ENCODE data around the gene CDH23.

The CDH23 gene

DNA sequence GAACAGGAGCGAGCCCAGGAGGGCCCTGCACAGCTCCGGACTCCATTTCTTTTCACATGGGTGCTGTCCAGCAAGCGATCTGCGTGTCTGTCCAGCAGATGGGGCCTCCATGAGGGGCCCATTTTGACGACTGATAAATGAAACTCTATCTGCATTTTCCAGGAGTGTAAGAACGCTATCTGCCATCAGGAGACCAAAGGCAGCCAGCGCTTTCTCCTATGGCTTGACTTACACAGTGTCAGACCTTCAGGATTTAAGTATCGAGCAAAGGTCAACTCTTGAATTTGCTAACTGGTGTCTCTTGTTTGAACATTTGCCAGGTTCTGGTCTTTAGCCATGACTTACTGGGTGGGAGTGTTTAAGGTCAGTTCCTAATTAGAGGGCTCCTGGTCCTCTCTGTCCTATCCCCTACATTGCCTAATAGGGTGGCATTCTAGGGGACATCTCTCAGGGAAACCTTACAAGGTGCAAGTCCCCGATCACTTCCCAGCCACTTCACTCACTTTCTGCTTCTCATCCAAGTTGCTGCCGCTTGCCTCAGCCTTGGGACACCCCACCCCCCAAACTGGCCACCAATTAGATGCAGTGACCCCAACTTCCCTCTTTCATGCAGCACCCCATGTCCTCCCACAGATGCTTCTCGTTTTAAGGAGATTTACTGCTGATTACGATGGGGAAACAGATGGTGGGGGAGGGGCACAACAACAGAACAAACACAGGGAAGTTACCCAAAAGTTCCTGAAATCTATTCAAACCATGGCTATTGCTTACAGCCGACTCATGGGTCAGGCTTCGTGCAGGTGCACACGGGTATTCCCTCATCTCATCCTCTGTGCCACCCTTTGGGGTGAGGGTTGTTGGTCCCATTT, 356.6 kb downstream of the CDH23 start:
- Histone ChIP-seq H3K9ac (ENCODE audit: low read depth, low read length) (no peak overlapping the region), H3K27me3 (ENCODE audit: control insufficient read depth, insufficient read depth, low read length) (no peaks in the 10 kb centered on the region), H3K36me3 (ENCODE audit: control insufficient read depth, insufficient read depth, low read length) (no peaks in the 10 kb centered on the region), H3K4me3 (ENCODE audit: low read depth, low read length) (no peak overlapping the region), H3K4me1 (ENCODE audit: control insufficient read depth, insufficient read depth, low read length) (peaks cover 16% of the 10 kb centered on the region; the same call in 1 of the 2 replicates), H3K27ac (ENCODE audit: low read depth, low read length) (no peak overlapping the region), H3K9me3 (ENCODE audit: control insufficient read depth, insufficient read depth, low read length) (no peaks in the 10 kb centered on the region)

DNA sequence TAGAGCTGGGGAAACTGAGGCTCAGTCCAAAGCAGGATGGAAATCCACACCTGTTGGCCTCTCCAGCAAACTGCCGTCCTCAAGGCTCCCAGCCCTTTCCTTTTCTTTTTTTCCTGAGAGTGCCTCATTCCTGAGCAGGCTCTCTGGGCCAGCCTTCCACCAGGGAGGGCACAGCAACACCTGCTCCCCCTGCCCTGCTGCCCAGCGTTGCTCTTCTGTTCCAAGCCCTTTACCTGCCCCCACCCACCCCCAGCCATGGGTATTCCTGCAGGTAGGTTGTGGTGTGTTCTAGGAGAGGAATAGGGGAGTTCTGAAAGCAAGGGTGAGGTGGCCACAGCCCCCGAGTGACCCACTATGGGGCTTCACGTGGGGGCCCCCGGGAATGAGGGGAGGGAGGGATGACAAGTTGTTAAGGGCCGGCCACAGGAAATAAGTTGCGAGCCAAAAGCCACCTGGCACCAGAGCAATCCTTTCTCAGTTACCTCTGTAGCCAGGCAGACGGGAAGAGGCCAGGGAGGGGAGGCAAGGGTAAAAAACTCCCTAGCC, 357.3 kb downstream of the CDH23 start:
- Histone ChIP-seq H3K36me3 (ENCODE audit: control insufficient read depth, insufficient read depth, low read length) (no peaks in the 10 kb centered on the region), H3K9me3 (ENCODE audit: control insufficient read depth, insufficient read depth, low read length) (no peaks in the 10 kb centered on the region), H3K27me3 (ENCODE audit: control insufficient read depth, insufficient read depth, low read length) (no peaks in the 10 kb centered on the region), H3K27ac (ENCODE audit: low read depth, low read length) (no peak overlapping the region), H3K4me3 (ENCODE audit: low read depth, low read length) (no peak overlapping the region), H3K9ac (ENCODE audit: low read depth, low read length) (no peak overlapping the region), H3K4me1 (ENCODE audit: control insufficient read depth, insufficient read depth, low read length) (peaks cover 11% of the 10 kb centered on the region; the same call in 1 of the 2 replicates)

DNA sequence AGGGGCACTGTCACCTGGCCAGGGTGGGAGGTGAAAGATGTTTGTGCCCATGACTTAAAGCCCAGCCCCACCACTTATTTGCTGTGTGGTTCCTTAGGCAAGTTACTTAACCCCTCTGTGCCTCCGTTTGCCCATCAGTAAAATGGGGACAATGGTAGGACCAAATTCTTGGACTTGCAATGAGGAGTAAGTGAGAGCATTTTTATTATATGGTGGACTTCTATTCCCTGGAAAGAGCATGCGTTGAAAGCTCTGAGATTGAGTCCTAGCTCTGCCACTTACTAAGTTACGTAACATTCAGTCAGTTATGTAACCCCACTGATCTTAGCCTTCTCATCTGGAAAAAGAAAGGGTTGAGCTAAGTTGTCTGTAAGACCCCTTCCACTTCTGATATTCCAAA, 357.8 kb downstream of the CDH23 start:
- Histone ChIP-seq H3K27ac (ENCODE audit: low read depth, low read length) (no peak overlapping the region), H3K9me3 (ENCODE audit: control insufficient read depth, insufficient read depth, low read length) (no peaks in the 10 kb centered on the region), H3K27me3 (ENCODE audit: control insufficient read depth, insufficient read depth, low read length) (no peaks in the 10 kb centered on the region), H3K4me1 (ENCODE audit: control insufficient read depth, insufficient read depth, low read length) (peaks cover 11% of the 10 kb centered on the region; the same call in 1 of the 2 replicates), H3K4me3 (ENCODE audit: low read depth, low read length) (no peak overlapping the region), H3K36me3 (ENCODE audit: control insufficient read depth, insufficient read depth, low read length) (no peaks in the 10 kb centered on the region), H3K9ac (ENCODE audit: low read depth, low read length) (no peak overlapping the region)

DNA sequence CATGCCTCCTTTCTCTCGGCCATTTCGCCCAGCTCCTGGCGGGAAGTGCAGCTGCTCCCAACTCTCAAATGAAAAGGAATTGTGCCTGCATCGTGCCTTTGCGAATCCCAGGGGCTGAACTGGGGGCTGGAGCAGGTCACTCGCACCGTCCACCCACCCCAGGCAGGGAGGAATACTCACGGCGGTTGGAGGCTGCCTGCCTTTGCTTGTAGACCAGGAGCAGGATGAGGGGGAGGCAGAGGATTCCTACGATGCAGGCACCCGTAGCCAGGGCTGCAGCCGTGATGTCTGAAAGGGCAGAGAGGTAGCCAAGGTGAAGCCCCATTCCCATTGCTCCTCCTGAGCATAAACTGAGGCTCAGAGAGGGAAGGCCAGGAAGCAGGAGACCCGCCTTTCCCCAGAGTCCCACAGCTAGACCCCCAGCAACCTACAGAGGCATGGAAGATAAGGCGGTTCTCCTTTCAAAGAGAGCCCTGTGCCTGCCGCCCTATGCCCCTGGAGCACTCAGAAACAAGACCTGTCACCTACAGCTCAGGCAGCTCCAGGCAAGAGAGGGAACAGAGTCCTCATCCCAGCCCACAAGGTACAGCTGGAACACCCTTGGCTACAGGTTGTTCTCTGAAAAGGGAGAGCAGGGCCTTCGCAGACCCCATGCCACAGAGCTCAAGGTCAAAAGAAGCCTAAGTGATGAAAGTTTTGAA, 358.6 kb downstream of the CDH23 start:
- Histone ChIP-seq H3K36me3 (ENCODE audit: control insufficient read depth, insufficient read depth, low read length) (no peaks in the 10 kb centered on the region), H3K4me3 (ENCODE audit: low read depth, low read length) (no peak overlapping the region), H3K27ac (ENCODE audit: low read depth, low read length) (no peak overlapping the region), H3K27me3 (ENCODE audit: control insufficient read depth, insufficient read depth, low read length) (no peaks in the 10 kb centered on the region), H3K9ac (ENCODE audit: low read depth, low read length) (no peak overlapping the region), H3K4me1 (ENCODE audit: control insufficient read depth, insufficient read depth, low read length) (peaks cover 11% of the 10 kb centered on the region; the same call in 1 of the 2 replicates), H3K9me3 (ENCODE audit: control insufficient read depth, insufficient read depth, low read length) (no peaks in the 10 kb centered on the region)

DNA sequence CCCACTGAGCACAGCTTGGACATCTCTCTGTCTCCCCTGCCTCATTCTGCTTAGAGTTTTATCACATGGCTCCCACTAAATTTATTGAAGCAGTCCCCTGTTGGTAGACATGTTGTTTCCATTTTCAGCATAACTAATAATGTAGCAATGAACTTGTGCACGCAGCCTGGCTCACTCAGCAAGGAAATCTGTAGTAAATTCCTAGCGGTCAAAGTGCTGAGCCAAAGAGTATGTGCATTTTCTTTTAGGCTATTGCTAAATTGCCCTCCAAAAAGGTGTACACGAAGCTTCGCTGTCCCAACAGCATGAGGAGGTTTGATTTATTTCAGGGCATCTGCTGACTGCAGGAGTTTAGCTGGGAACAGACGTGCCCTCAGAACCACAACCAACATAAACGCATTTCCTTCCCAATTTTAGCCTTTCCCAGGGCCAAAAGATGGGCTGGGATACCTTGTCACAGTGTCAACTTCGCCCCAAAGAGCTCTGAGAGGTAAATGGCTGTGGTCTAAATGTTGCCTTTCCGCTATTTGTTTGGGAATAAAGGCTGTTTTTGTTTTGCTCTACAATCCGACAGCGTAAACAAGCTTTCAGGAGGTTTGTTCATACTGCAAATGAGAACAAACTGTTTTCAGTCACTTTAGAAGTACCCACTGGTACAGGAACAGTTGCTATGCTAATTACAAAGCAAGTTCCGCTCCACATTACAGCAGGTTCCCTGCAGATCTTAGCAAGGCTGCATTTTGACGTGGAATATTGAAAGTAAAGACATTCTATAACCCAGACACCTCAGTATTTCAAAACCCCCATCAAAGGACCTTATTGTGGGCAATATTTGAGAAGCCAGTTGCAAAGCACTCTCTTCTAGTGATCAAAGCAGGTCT, 359.8 kb downstream of the CDH23 start:
- peaks cover 11% of the 10 kb centered on the region; the same call in 1 of the 2 replicates for H3K4me1 ChIP-seq (ENCODE audit: control insufficient read depth, insufficient read depth, low read length)
- H3K27me3 ChIP-seq (ENCODE audit: control insufficient read depth, insufficient read depth, low read length) = no peaks in the 10 kb centered on the region
- H3K9ac ChIP-seq (ENCODE audit: low read depth, low read length) = no peak overlapping the region
- H3K36me3 ChIP-seq (ENCODE audit: control insufficient read depth, insufficient read depth, low read length) = no peaks in the 10 kb centered on the region
- H3K27ac ChIP-seq (ENCODE audit: low read depth, low read length) = no peak overlapping the region
- H3K4me3 ChIP-seq (ENCODE audit: low read depth, low read length) = no peak overlapping the region
- no peaks in the 10 kb centered on the region for H3K9me3 ChIP-seq (ENCODE audit: control insufficient read depth, insufficient read depth, low read length)

DNA sequence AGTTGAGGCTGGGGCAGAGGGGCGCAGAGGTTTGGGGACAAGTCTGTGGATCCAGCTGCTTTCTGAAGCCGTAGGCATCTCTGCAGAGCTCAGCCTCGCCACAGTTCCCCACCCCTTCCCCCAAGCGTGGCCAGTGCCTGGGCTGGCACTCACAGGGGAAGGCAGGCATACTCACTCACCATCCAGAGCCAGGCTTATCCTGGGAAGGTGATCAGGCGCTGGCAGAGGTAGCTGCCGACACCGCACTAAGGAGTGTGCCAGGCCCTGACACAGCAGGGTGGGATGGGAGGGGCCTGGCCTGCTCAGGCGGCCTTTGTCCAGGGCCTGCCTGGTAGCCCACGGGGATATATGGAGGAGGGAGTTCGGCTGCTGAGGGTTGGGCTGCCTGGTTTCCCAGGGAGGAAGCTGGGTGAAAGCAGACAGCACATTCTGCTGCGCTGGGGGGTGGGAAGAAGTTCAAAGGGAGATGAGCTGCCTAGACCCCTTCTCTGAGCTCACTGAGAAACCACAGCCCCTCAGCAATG, 360.7 kb downstream of the CDH23 start:
- H3K27me3 ChIP-seq (ENCODE audit: control insufficient read depth, insufficient read depth, low read length) = no peaks in the 10 kb centered on the region
- H3K36me3 ChIP-seq (ENCODE audit: control insufficient read depth, insufficient read depth, low read length) = no peaks in the 10 kb centered on the region
- H3K9me3 ChIP-seq (ENCODE audit: control insufficient read depth, insufficient read depth, low read length) = no peaks in the 10 kb centered on the region

DNA sequence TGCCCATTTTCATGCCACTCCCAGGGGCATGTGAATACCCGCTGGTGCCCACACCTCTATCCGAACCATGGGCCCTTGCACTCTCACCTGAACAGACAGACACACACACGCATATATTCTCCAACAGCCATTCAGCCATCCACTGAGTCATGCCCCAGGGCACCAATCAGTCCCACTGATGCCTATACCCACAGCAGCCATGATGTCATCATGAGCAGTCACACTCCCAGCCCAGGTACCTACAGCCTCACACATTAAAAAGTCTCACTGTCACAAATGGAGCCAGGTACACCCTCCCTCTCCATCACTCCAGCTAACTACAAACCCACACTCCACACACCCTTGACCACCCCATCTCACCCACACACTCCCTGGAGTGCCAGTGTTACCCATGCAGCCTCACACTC, 364.4 kb downstream of the CDH23 start:
- Histone ChIP-seq H3K4me3 (ENCODE audit: low read depth, low read length) (no peak overlapping the region), H3K9me3 (ENCODE audit: control insufficient read depth, insufficient read depth, low read length) (no peaks in the 10 kb centered on the region), H3K36me3 (ENCODE audit: control insufficient read depth, insufficient read depth, low read length) (no peaks in the 10 kb centered on the region), H3K27me3 (ENCODE audit: control insufficient read depth, insufficient read depth, low read length) (no peaks in the 10 kb centered on the region), H3K9ac (ENCODE audit: low read depth, low read length) (no peak overlapping the region), H3K4me1 (ENCODE audit: control insufficient read depth, insufficient read depth, low read length) (0 out of 2 replicates have a peak, but pooled peaks cover 11% of the 10 kb centered on the region), H3K27ac (ENCODE audit: low read depth, low read length) (no peak overlapping the region)

More for the DNA sequence above, 360.7 kb downstream of the CDH23 start:
- Histone ChIP-seq H3K4me3 (ENCODE audit: low read depth, low read length) (no peak overlapping the region), H3K4me1 (ENCODE audit: control insufficient read depth, insufficient read depth, low read length) (peaks cover 11% of the 10 kb centered on the region; the same call in 1 of the 2 replicates), H3K9ac (ENCODE audit: low read depth, low read length) (no peak overlapping the region), H3K27ac (ENCODE audit: low read depth, low read length) (no peak overlapping the region)

DNA sequence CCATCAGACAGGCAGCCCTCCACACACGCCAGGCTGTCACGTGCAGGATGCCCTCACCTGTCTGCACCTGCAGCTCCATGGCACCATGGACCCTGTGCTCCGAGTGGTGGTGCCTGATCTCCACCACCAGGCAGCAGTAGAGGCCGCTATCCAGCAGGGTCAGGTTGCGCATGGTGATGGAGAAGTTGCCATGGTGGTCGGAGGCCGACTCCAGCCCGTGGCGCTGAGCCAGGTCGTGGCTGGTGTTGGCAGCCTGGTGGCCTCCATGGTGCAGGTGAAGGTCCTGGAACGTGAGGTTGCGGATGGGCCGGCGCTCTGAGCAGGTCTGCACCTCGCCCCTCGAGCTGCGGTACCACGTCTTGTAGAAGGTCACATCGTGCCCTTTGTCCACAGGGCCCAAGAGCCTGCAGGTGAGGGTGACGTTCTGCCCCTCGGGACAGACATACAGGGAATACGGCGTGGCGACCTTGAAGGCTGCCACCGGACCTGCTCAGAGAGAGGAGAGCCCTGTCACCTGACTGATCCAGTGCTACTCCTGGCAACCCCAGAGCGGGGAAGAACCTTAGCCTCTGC, 364.9 kb downstream of the CDH23 start:
- Histone ChIP-seq H3K4me3 (ENCODE audit: low read depth, low read length) (no peak overlapping the region), H3K27ac (ENCODE audit: low read depth, low read length) (no peak overlapping the region), H3K9ac (ENCODE audit: low read depth, low read length) (no peak overlapping the region), H3K4me1 (ENCODE audit: control insufficient read depth, insufficient read depth, low read length) (0 out of 2 replicates have a peak, but pooled peaks cover 8% of the 10 kb centered on the region), H3K27me3 (ENCODE audit: control insufficient read depth, insufficient read depth, low read length) (no peaks in the 10 kb centered on the region), H3K36me3 (ENCODE audit: control insufficient read depth, insufficient read depth, low read length) (no peaks in the 10 kb centered on the region), H3K9me3 (ENCODE audit: control insufficient read depth, insufficient read depth, low read length) (no peaks in the 10 kb centered on the region)

DNA sequence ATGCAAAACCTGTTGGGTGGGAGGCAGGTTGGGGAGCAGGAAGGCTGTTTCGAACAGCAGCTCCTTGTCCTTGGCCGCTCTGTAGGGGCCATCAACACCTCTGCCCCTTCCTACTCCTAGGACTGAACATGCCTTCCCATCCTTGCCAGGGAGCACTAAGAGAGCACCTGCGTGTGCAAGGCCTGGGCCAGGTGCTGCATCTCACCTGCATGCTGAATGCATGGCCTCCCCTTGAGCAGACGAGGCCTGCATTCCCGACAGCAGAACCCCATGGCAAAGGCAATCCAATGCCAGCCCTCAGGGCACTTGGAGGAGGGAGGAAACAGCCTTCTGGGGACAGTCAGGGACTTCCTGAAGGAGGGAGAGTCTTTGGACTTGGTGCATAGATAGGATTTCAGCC, 365.6 kb downstream of the CDH23 start:
- H3K4me1 ChIP-seq (ENCODE audit: control insufficient read depth, insufficient read depth, low read length) = 0 out of 2 replicates have a peak, but pooled peaks cover under 1% of the 10 kb centered on the region
- no peaks in the 10 kb centered on the region for H3K27me3 ChIP-seq (ENCODE audit: control insufficient read depth, insufficient read depth, low read length)
- no peak overlapping the region for H3K9ac ChIP-seq (ENCODE audit: low read depth, low read length)
- no peak overlapping the region for H3K27ac ChIP-seq (ENCODE audit: low read depth, low read length)
- H3K4me3 ChIP-seq (ENCODE audit: low read depth, low read length) = no peak overlapping the region
- no peaks in the 10 kb centered on the region for H3K9me3 ChIP-seq (ENCODE audit: control insufficient read depth, insufficient read depth, low read length)
- H3K36me3 ChIP-seq (ENCODE audit: control insufficient read depth, insufficient read depth, low read length) = no peaks in the 10 kb centered on the region
